GM12891 (cell line): Measurements from ENCODE around the gene DDX24.

ENCODE experiments used
- POLR2A ChIP-seq: IDR thresholded peaks from 2 replicates; pipeline ENCODE4 v1.6.1; 2011; ENCODE audit warnings: low read depth, low read length, control low read depth
- POLR2AphosphoS5 ChIP-seq: IDR thresholded peaks from 2 replicates; pipeline ENCODE4 v1.6.1; 2011; ENCODE audit warnings: low read depth, low read length, control low read depth

DNA sequence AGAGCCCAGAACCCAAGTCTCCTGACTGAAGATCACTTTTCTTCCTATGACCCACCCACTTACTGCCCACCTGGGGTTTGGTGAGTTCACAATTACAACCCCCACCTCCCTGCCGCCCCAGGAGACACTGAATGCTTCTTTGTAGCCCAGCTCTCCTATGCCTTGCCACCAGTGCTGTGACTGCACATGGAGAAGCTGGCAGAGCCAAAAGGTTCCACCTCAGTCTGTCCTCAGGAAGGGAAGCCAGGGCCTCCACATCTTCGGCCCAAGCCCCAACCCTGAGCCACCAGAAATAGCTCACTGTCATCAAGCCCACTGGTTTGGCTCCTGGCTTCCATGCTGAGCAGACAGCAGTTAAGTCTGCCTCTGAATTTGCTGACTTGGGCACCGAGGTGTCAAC is 29.2 kb downstream of the DDX24 start:
- TF ChIP-seq POLR2AphosphoS5 (no peak), POLR2A (peak; percentile 14; the same call in 1 of the 2 replicates)
